ENCODE data around the gene TMEM232. TPM values are rescaled to one million over a fixed set of nuclear protein-coding genes. Genes with fewer than 3 reads are reported as not detected.

Gene TMEM232
- total and polyA plus RNA-seq, 9 of the 15 experiments (the other 6 are each of a cell fraction or from before 2014, with no cell fraction given), result 0.09 to 2.2 (median 0.41) TPM

- TF ChIP-seq SFPQ (IDR thresholded peaks at IDR 0.05; ENCODE audit: low read depth, low read length) (no peak), ZNF24 (IDR thresholded peaks at IDR 0.05) (no peak), ATF4 (CRISPR knock-in tag; IDR thresholded peaks at IDR 0.05) (no peak), ZNF263 (CRISPR knock-in tag; IDR thresholded peaks at IDR 0.05; ENCODE audit: borderline replicate concordance) (no peak), TBL1XR1 (IDR thresholded peaks at IDR 0.05; ENCODE audit: low read length in 2 of 2) (no peak), HDAC3 (IDR thresholded peaks at IDR 0.05; ENCODE audit: borderline replicate concordance, partially characterized antibody) (no peak), MEF2D (tag; conservative IDR thresholded peaks at IDR 0.05; ENCODE audit: low read depth) (no peak), ILK (tag; IDR thresholded peaks at IDR 0.05; ENCODE audit: borderline replicate concordance, low read depth) (no peak), PRDM10 (IDR thresholded peaks at IDR 0.05; ENCODE audit: partially characterized antibody) (no peak), HNRNPK (IDR thresholded peaks at IDR 0.05; ENCODE audit: low read depth, low read length, poor library complexity, severe bottlenecking) (no peak), GABPB2 (CRISPR knock-in tag; conservative IDR thresholded peaks at IDR 0.05) (no peak), TSHZ1 (CRISPR knock-in tag; IDR thresholded peaks at IDR 0.05) (no peak), HDGF (IDR thresholded peaks at IDR 0.05) (no peak), ZNF431 (CRISPR knock-in tag; IDR thresholded peaks at IDR 0.05) (no peak)
Observed at GRCh38 chr5:110726249-110727024, at the start of gene TMEM232 (continued).
